Measurements from ENCODE around the gene PEX10. TPM values are rescaled to one million over a fixed set of nuclear protein-coding genes. Genes with fewer than 3 reads are reported as not detected.
"Not testable (repeated sequence)": the region's sequence is repeated elsewhere in the genome, so short reads cannot be mapped to it uniquely, and the experiment has no call there.

Gene PEX10
- total RNA-seq, 1 donor from 2014 or later: 14.6 TPM

DNA sequence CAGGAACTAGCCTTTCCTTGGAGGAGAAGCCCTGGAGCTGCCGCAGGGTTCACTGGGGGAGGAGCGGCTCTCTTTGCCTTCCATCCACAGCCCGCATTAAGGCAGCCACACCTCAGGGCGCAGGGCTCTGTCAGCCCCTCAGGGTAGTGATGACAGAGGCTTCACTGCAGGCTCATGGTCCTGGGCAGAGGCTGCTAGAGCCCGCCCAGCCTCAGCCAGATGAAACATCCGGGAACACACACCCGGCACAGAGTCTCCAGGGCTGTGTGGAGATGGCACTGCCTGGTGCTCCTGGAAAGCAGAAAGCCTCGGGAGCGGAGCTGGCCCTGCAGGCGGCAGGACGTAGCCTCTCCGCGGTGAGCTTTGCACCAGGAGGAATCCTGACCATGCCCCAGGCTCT, 29.4 kb upstream of the PEX10 start:
- no peak for DNase-seq
- intact Hi-C loops (cut with DNase I): no loop called here
- ATAC-seq: no peak
- Histone ChIP-seq H3K27me3 (peaks cover 47% of the 10 kb centered on the region), H3K4me1 (no peaks in the 10 kb centered on the region), H3K36me3 (no peaks in the 10 kb centered on the region), H3K4me3 (no peak overlapping the region), H3K9me3 (no peaks in the 10 kb centered on the region), H3K27ac (no peak overlapping the region)
- TF ChIP-seq, protein P1, sequence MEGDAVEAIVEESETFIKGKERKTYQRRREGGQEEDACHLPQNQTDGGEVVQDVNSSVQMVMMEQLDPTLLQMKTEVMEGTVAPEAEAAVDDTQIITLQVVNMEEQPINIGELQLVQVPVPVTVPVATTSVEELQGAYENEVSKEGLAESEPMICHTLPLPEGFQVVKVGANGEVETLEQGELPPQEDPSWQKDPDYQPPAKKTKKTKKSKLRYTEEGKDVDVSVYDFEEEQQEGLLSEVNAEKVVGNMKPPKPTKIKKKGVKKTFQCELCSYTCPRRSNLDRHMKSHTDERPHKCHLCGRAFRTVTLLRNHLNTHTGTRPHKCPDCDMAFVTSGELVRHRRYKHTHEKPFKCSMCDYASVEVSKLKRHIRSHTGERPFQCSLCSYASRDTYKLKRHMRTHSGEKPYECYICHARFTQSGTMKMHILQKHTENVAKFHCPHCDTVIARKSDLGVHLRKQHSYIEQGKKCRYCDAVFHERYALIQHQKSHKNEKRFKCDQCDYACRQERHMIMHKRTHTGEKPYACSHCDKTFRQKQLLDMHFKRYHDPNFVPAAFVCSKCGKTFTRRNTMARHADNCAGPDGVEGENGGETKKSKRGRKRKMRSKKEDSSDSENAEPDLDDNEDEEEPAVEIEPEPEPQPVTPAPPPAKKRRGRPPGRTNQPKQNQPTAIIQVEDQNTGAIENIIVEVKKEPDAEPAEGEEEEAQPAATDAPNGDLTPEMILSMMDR (IDR thresholded peaks at IDR 0.05): no peak

- H3K4me3 ChIP-seq; H3K4me1 ChIP-seq; H3K9me3 ChIP-seq; ATAC-seq; H3K36me3 ChIP-seq; intact Hi-C loops (cut with DNase I); H3K27ac ChIP-seq: not testable (repeated sequence)
- DNase-seq: peak; percentile 76
- peaks cover 33% of the 10 kb centered on the region for H3K27me3 ChIP-seq
Measured at GRCh38 chr1:2440346-2440745, 28.0 kb upstream of the PEX10 start.

GRCh38 chr1:2439369-2439768, 27.0 kb upstream of the PEX10 start:
- Histone ChIP-seq H3K27me3 (peaks cover 27% of the 10 kb centered on the region), H3K4me3 (no peak overlapping the region), H3K36me3 (no peaks in the 10 kb centered on the region), H3K4me1 (no peaks in the 10 kb centered on the region), H3K27ac (no peak overlapping the region), H3K9me3 (no peaks in the 10 kb centered on the region)
- TF ChIP-seq, protein P1 (IDR thresholded peaks at IDR 0.05): no peak
- DNase-seq: no peak
- intact Hi-C loops (cut with DNase I): no loop called here
- ATAC-seq: no peak

GRCh38 chr1:2438641-2439040, 26.3 kb upstream of the PEX10 start:
- TF ChIP-seq, protein P1 (IDR thresholded peaks at IDR 0.05): no peak
- no peaks in the 10 kb centered on the region for H3K9me3 ChIP-seq
- no peak for ATAC-seq
- H3K4me1 ChIP-seq: no peaks in the 10 kb centered on the region
- peaks cover 24% of the 10 kb centered on the region for H3K27me3 ChIP-seq
- H3K36me3 ChIP-seq: no peaks in the 10 kb centered on the region
- intact Hi-C loops (cut with DNase I): no loop called here
- no peak for DNase-seq
- no peak overlapping the region for H3K4me3 ChIP-seq
- H3K27ac ChIP-seq: no peak overlapping the region

DNA sequence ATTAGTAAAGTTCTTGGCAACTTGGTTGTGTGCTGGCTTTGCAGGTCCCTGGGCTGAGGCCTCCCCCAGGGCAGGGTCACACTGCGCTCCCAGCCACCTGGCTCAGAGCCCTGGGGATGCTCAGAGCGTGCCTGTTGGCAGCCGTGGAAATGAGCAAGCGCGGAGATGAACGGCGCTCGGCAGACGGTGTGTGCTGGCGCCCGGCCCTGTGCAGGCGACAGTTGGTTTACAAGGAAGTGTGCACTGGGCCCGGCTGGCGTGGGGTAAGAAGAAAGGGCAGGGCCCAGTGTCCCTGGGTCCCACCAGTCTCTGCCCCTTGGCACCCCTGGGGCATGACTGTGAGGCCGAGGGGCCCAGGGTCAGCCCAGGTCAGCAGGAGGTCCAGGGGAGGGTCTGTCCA, 25.7 kb upstream of the PEX10 start:
- ATAC-seq: no peak
- TF ChIP-seq, protein P1 (IDR thresholded peaks at IDR 0.05): no peak
- DNase-seq: no peak
- Histone ChIP-seq H3K4me1 (no peaks in the 10 kb centered on the region), H3K27me3 (peaks cover 20% of the 10 kb centered on the region), H3K9me3 (no peaks in the 10 kb centered on the region), H3K4me3 (no peak overlapping the region), H3K27ac (no peak overlapping the region), H3K36me3 (no peaks in the 10 kb centered on the region)
- intact Hi-C loops (cut with DNase I): no loop called here

DNA sequence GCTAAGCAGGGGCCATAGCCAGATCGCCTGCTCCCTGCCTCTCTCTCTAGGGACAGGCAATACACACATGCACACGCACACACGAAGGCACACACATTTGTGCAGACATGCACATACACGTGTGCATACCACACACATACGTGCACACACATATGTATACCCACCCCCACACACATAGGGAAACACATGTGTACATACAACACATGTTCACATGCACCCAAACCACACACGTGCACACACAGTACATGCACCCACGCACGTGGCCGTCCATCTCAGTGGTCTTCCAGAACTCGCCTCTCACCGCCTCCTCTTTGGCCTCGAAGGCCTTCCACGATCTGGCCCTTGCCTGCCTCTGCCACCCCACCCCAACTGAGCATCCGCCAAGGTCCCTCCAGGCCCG, 25.3 kb upstream of the PEX10 start:
- H3K36me3 ChIP-seq: no peaks in the 10 kb centered on the region
- no peak overlapping the region for H3K4me3 ChIP-seq
- DNase-seq (no peak), ATAC-seq (no peak)
- no peaks in the 10 kb centered on the region for H3K9me3 ChIP-seq
- H3K27me3 ChIP-seq: peaks cover 16% of the 10 kb centered on the region
- H3K4me1 ChIP-seq: no peaks in the 10 kb centered on the region
- no peak overlapping the region for H3K27ac ChIP-seq
- intact Hi-C loops (cut with DNase I): no loop called here
- TF ChIP-seq, protein P1 (IDR thresholded peaks at IDR 0.05): no peak

All from upper lobe of right lung (tissue), 1 donor.